ENCODE measurements around the gene TFG.
A peak's percentile ranks its signal among the peaks of the same experiment; 100 is the strongest.

TFG gene

DNA sequence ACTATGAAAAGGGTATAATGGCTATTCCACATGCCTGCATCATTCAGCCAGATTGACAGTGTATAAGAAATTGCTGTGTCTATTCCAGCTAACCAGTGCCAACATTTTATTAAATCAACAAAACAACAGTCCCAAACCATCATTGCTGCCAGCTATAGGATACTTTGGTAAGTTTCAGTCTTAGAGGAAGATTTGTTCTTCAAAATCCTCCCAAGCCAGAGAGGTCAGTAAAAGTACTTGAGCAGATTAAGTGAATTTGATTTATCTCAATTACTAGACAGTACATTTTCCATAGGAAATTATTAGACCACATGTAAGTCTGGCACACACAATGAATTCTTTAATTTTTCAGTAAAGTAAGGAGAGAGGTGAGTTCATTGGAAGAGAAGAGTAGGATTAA, 50.7 kb downstream of the TFG start:
- DNase-seq: no peak

DNA sequence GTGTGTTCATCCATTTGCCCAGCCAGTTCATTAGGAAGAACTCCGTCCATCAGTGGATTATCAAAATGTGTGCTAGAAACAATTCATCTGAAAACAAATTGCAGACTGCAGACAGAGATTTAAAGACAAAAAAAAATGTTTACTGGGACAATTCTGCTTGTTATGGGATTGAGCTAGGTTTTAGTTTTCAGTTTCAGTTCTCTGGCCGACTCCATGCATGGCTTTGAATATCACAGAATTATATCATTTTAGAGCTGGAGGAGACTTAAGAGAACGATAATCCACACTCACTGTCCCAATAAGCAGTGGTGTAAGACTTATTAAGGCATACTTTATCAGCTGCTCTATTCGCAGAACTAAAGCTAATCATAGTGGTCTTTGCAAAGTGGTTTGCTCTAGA, 51.1 kb downstream of the TFG start:
- no peak for DNase-seq

DNA sequence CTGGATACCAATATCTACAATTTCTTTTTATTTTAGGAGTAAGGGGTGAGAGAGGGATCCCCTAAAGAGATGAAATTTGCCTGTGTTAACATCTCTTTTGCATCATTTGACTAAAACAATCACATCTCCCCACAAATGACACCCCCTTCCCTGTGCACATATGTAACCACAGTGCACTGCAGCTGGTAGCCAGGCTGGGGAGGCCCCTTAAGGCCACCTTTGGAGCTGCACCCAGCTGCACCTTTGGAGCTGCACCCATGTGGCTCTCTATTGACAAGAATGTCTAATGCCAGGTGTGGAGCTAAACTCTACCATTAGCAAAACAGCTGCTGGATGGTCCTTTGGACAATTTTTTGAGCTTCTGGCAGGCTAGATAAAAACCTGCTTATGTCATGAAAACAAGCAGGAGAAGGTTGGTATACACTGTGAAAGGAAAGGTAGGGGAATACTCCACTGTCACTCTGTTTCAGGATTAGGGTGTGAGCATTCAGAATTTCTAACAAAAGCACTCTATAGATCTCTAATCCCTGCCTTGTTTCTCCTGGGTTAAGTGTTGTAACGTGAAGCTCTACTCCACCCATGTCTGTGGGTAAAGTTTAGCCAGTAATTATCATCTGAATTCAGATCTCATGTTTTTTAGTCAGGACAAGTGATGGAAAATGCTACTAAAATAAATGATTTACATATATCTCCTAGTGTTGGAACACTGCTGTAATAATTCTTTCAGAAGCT, 52.1 kb downstream of the TFG start:
- peak; percentile 65 for DNase-seq

DNA sequence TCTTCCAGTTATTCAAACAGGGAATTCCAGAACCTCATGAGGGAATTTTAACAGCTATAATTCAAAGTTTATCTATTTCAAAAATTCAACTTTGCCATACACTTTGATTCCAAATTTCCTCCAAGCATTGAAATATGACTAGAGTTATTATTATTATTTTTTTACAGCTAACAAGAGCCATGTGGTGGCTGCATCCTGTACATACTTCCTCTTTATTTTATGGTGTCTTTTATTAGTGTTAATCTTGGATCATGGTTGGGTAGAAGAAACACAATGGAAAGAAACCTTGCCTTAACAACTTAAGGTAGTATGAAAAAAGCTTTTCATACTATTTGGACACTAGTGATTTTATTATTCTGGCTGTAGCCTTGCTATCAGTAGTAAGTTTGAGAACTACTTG, 52.7 kb downstream of the TFG start:
- DNase-seq: no peak

DNA sequence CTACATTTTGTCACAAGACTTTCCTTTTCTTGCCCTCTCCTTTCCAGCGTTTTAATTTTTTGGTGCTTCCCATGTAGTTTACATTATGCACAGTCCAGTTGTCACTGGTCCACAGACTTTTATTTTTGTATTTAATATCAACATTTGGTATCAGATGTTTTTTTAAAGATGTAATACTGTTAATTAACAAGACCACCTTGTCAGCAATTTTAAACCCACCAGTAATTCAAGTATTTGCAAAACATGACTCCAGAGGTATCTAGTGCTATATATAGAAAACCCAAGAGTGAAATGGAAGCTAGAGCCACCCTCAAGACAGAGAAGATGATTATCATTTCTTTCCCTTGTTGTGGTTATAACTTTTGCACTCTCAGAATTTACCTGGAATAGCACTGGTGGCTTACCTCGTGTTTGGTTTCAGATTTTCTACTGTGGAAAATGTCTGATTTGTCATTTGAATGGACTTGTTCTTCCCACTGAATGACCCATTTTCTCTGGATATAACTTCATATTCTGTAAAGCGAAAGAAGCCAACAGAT, 56.2 kb downstream of the TFG start:
- DNase-seq: no peak

DNA sequence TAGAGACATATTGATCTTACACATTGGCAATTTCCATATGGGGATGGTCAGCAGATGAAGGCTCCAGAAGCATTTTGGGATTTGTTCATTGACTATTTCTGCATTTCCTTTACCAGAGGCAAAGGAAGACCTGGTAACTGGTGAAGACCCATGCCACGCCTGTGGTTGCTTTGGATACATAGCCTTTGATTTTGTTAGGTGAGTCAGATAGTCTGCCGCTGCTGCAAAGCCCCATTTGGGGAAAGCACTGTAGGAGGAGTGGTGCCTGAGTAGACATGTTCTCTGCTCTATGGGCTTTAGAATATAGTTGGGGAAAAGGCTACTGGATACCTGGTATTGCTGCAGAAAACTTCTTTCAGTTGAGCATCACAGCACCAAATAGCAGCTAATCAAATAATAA, 56.8 kb downstream of the TFG start:
- no peak for DNase-seq

DNA sequence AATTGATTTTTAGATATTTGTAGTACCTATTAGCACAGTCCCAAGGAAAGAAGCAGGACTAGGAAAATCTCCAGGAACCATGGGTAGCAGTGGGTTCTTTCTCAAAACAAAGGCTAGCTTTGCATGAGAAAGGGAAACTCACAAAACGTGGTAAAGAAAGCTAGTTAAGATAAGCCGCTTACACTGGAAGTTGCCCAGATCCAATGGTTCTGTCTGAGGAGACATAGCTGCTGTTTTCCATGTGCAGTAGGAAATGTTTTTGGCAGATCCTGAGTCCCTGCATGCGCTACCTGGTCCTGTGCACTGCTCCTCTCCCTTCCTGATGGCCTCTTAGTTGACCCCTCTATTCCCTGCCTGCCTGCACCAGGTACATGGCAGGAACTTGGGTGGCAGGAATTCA, 60.4 kb downstream of the TFG start:
- DNase-seq: no peak

DNA sequence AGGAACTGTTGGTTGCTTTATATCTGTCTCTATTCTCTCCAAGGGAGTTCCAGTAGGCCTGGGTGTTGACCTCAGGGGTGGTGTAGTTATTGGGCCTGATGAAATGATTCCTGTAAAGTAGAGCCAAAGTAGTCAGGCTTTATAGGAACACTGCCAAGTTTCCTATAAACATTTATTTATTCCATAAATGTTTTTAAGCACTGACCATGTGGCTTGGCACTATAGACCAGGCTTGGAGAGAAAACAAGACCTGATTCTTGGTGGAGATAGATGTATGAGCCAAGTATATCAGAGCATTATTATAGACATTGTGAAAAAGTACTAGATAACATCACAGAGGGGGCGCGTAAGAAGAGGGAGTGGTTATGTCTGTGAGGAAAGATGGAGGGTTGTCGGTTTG, 65.9 kb downstream of the TFG start:
- DNase-seq: no peak

DNA sequence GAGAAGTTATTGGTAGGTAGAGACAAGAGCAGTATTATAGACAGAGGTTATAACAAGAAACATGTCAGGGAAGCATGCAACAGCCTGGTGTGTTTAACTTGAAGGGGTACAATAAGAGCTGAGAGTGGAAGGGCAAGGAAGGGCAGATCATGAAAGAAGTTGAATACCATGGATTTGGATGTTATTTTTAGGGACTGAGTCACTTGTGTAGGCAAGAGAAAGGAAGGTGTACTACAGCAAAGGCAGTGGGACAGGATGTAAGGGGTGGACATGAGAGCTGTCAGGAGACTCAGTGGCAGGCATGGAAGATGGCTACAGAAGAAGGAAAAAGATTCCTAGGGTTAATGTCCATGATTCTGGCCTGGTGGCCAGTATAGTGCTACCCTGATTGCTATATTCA, 66.4 kb downstream of the TFG start:
- no peak for DNase-seq

DNA sequence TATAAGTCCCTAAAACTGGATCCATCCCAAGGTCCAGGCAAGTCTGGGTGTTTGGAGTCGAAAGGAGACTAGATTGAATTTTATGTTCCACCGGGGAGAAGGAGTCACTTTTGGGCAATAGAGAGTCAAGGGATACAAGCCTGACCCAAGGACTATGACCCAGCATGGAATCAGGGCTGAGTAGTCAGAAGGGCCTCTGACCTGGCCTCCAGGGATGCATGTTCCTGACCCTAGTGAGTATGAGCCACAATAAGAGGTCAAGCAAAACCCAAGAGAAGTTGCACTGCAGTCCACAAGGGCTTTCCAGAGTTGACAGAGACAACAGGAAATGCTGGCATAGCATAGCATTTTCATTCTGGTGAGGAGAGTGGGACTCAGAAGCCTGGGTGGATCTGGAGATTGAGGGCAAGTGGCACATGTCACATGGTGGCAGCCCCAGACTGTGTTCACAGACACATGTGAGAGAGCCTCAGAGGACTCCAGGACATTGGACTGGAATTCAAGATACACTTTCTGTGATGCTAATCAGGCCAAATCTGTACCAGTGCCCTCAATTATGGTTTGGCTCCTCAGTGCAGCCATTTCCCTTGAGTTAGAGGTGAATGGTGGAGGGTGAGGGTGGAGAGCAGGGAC, 66.9 kb downstream of the TFG start:
- DNase-seq: no peak

DNA sequence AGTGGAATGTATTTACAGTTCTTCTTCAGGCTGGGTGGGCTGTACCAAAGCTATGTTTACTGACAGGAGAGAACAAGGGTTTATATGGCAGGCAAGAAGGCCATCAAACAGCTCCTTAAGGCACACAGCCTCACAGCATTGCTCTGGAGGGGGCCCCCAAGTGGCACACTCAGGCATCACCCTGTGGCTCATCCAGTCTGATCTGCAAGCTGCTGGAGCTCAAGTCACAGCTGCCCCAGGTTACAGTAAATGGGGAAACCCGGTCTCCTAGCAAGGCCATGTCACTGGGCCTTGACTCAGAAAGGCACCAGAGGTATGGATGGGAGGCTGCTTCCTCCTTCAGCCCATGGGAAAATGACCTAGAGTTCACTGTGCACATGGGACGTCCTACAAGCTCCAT, 67.5 kb downstream of the TFG start:
- no peak for DNase-seq

DNA sequence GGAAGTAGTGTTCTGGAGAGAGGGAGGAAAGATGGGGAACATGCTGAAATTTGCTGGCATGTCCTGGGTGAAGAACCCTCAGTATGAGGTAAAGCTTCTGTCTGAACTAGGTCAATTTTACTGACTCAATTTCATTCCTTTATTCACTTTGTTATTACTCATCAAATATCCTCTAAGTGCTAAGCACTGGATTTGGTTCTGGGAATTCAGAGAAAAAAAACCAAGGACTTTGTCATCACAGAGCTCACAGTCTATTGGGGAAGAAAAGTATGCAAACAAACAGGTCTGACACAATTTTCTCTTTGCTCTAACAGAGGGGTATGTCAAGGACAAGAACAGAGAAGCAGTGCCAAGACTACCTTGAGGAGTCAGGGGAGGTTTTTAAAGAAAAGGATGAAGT, 68.0 kb downstream of the TFG start:
- DNase-seq: no peak

DNA sequence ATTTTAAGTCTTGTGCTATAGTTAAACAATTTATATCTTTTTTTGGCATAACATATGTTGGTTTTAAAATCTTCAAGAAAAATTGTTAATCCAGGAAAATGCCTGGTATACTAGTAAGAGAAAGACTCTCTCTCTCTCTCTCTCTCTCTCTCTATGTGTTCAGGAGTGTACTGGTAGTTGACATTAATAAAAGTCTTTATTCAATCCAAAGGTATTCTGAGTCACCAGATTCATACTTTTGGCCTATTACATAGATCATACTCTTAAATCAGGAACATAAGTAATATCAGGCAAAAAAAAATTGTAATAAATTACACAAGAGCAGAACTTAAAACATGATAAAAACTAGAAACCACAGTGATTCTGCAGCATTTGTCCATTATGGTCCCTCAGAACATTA, 70.2 kb downstream of the TFG start:
- DNase-seq: no peak

DNA sequence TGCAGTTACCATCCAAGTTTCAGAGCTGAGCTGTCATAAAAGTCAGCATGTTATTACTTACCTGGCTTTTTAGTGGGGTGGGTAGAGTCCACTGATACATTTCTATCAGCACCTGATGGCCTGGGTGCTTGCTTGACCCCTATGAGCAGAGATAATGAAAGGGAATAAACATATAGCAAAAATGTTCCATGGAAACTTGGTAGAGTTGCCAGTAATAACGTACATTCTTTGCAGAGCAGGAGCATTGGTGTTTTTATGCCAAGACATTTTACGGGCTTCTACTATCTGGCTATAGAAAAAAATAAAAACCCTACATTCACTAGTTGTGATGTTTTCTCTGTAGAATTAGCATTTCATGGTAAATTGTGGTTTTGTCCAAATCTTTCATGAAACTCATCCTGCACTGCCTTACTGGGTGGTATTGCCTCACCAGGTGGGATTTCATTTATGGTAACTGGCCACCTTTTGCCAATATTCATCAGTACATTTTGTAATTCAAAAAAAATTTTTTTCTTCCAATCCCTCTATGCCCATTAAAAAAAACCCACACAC, 70.9 kb downstream of the TFG start:
- DNase-seq: no peak

DNA sequence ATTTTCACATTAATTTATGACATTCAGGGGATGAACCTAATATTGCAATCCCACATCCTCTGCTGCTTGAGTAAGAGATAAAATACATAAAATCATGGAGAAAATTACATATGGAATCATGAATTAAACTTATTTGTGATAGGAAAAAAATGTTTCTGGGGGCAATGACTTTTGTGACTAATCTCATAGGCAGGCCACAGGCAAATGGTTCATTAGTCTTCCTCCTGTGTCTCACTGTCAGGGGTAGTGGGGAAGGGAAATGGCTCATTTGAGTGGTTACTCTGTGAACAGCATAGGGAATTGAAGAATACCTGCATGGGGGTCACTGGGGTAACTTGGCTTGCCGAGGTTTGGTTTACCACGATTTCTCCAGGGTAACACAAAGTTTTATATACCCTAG, 72.0 kb downstream of the TFG start:
- DNase-seq: no peak

DNA sequence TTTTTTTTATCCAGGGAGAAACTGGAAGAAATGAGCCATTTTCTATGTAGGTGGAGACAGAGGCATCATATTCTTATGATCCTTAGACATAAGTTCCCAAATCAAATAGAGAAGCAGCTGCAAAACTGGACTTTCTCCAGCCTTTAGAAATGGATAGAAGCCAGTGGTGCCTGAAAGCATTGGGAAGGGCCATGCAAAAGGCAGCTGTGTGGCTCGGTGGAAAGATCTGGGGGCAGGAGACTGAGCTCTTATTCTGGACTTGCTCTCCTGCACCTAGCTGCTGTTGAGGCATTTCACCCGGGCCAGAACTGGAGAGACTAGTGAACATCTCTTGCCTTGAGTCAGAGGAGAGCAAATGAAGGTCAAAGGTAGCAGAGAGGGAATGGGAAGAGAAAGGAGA, 73.1 kb downstream of the TFG start:
- no peak for DNase-seq

DNA sequence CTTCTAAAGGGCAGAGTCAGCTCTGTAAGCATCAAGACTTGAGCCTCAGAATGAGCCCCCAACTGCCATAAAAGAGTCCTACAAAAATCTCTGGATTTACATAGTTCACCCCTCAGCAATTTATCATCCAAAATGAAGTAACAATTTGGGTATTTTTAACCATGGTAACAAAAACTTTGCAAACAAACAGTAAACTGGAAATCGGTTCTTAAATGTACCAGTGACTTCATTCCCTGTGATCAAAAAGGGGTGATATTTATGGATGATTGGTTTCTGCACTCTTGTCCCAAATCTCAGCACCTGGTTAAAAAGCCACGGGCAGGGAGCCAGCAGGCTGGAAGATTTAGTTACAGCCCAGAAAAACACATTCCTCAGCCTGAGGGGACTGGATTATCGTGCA, 73.6 kb downstream of the TFG start:
- no peak for DNase-seq

DNA sequence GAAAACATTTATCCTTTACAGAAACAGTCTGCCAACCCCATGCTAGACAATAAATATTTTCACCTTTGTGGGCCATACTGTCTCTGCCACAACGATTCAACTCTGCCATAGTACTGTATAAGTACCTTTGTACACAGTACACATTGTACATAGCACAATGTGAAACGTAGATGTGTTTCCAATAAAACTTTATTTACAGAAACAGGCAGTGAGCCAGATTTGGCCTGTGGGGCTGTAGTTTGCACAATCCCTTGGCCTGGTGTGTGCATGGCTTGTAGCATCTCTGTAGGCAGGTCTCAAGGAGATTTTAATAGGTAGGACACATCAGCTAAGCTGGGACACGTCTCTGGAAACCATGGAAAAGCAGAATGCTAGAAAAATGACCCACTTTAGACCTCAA, 74.3 kb downstream of the TFG start:
- DNase-seq: no peak

DNA sequence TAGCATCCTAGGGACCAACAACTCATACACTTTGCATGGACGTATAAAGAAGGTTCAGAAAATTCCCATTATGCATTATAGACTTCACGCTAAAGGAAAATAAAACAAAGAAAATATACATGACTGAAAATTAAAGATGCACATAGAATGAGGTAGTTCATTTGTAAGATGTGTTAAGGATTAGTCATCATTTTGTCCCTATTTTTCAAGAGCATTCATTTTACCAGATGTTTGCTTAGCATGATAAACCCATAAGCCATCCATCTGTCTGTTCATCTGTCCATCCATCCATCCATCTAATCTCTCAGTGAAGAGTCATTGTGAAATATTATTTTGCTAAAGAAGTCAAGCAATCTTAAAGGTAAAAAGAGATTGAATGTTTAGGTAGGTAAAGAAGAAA, 80.3 kb downstream of the TFG start:
- DNase-seq: no peak

DNA sequence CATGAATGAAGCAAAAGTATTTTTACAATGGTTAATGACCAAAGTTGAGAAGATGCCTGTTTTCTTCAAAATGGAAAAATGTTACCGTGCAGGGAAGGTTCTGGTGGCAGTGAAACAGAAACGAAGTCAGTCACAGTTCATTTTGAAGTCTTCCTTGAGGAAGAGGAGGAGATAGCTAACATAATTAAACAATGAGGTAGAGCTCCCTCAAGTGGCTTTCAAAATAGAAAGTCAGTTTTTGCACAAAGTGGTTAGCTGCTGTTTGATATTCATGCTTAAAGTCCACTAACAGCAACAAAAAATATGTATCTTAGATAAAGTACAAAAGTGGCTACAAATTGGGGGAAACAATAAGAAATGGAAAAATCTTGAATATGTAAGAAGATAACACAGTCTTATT, 87.3 kb downstream of the TFG start:
- no peak for DNase-seq

DNA sequence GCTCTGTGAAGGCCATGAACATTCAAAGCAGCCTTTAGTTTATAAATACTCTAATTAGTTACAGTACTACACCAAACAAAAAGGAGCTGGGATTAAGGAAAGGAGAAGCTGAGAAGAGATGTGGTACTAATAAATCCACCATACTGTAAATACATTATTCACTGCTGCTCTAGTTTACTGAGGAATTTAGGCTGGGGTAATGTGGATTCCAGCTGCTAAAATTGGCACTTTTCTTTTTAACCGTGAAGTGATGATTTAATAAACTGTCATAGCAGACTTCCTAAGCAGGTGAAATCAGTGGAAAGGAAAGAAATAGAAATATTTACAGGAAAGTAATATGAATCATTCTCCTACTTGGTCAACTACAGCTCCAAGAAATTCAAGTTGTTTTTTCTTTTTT, 88.7 kb downstream of the TFG start:
- DNase-seq: no peak
